ENCODE data around the gene OSCAR. TPM values are rescaled to one million over a fixed set of nuclear protein-coding genes. Genes with fewer than 3 reads are reported as not detected.

The OSCAR gene
- total and polyA plus RNA-seq, 2 of the 13 experiments (the other 11 are each of a cell fraction or from before 2014, with no cell fraction given): 1.9 TPM; not detected in 1

GRCh38 chr19:54136864-54137698 lies 36.5 kb upstream of the OSCAR start (continued):
- TF ChIP-seq GABPA (IDR thresholded peaks at IDR 0.05; ENCODE audit: low read depth, low read length) (peak; percentile 20; the same call in 1 of the 2 replicates), GABPA (CRISPR knock-in tag; IDR thresholded peaks at IDR 0.05; ENCODE audit: low read depth) (peak; percentile 65; the same call in 1 of the 2 replicates), ZNF792 (CRISPR knock-in tag; IDR thresholded peaks at IDR 0.05) (peak; percentile 63; the same call in 1 of the 2 replicates), ZFP62 (CRISPR knock-in tag; IDR thresholded peaks at IDR 0.05) (no peak), PPARG (CRISPR knock-in tag; conservative IDR thresholded peaks at IDR 0.05) (no peak), NR0B2 (CRISPR knock-in tag; IDR thresholded peaks at IDR 0.05) (no peak), ZBTB10 (CRISPR knock-in tag; IDR thresholded peaks at IDR 0.05; ENCODE audit: borderline replicate concordance) (no peak), CEBPZ (IDR thresholded peaks at IDR 0.05; ENCODE audit: low read length) (peak; percentile 73), NKX3-1 (CRISPR knock-in tag; IDR thresholded peaks at IDR 0.05) (no peak), CHD4 (IDR thresholded peaks at IDR 0.05; ENCODE audit: borderline replicate concordance, low read length) (no peak), ZMYM2 (CRISPR knock-in tag; IDR thresholded peaks at IDR 0.05) (no peak), SNAPC2 (CRISPR knock-in tag; IDR thresholded peaks at IDR 0.05) (no peak), ZNF678 (CRISPR knock-in tag; IDR thresholded peaks at IDR 0.05) (no peak), RAD51 (IDR thresholded peaks at IDR 0.05; ENCODE audit: borderline replicate concordance) (no peak), GATA4 (IDR thresholded peaks at IDR 0.05; ENCODE audit: borderline replicate concordance, low read depth) (peak; percentile 65; the same call in 1 of the 2 replicates), RAD21 (CRISPR knock-in tag; IDR thresholded peaks at IDR 0.05) (no peak; the same call in 1 of the 2 replicates), ZMYM4 (CRISPR knock-in tag; IDR thresholded peaks at IDR 0.05) (no peak), THAP8 (CRISPR knock-in tag; IDR thresholded peaks at IDR 0.05; ENCODE audit: borderline replicate concordance) (no peak), ATF2 (CRISPR knock-in tag; IDR thresholded peaks at IDR 0.05) (no peak)
